ENCODE results near the gene ADD1. TPM values are rescaled to one million over a fixed set of nuclear protein-coding genes. Genes with fewer than 3 reads are reported as not detected.

Gene ADD1
- total RNA-seq, 2 experiments from 2014 or later: 153 TPM

DNA sequence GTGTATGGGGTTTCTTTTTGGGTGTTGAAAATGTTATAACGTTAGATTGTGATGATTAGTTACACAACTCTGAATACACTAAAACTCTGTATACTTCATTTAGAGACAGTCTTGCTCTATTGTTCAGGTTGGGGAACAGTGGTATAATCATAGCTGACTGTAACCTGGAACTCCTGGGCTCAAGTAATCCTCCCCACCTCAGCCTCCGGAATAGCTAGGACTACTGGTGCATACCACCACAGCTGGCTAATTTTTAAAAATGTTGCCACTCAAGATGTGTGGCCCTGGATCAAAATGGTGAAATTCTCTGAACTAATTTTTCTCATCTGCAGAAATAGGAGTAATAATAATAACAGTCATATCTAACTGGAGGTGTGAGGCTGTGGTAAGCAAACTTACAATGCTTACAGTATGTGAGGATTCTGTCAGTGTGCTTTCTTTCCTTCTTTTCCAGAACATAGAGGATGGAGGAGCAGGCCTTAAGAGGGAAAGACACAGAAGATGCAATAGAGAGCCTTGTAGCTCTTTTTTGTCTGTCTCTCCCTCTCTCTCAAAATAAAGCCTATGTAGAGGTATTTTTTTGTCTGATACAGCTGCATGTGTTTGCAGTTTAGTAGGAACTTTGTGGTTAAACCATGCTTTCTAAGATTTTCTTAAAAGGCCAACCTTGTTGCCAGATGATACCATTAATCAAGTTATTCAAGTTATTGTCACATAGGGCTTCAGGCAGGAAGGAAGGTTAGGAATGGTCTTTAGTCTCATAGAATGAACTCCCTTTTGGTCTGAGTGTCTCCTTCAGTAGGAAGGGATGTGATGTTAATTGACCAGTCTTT, 7.5 kb downstream of the ADD1 start:
- Mint-ChIP-seq H3K27ac (peak overlapping the region; percentile 82), H3K27me3 (no peaks in the 10 kb centered on the region), H3K36me3 (ENCODE audit: low read depth) (peaks cover 20% of the 10 kb centered on the region), H3K9me3 (no peaks in the 10 kb centered on the region), H3K4me3 (peak overlapping the region; percentile 69), H3K4me1 (ENCODE audit: low read depth) (peaks cover 78% of the 10 kb centered on the region)
- ATAC-seq (ENCODE audit: poor library complexity): peak; percentile 37
- no peaks in the 10 kb centered on the region for H3K9me3 ChIP-seq (ENCODE audit: control insufficient read depth in 1 of 2, insufficient read depth in 1 of 2, low read length in 2 of 2)
- no peaks in the 10 kb centered on the region for H3K27me3 ChIP-seq (ENCODE audit: control insufficient read depth in 1 of 2, insufficient read depth in 2 of 2, low read length in 2 of 2)
- no peak for DNase-seq
- intact Hi-C loops (cut with DNase I, micrococcal nuclease): loop anchor here (5.0 kb wide), 2 partner anchors 39 to 56 kb away; no protein-coding TSS in a partner anchor
- ChIA-PET CTCF (no interaction called here), POLR2A (interaction anchor here (1.0 to 1.5 kb wide), 2 partner anchors 10 to 13 kb away, joined by 3 to 5 read pairs; no protein-coding TSS in a partner anchor)
- TF ChIP-seq CTCF (IDR thresholded peaks at IDR 0.05): no peak
- H3K4me3 ChIP-seq (ENCODE audit: low read length): no peak overlapping the region
- H3K4me1 ChIP-seq (ENCODE audit: insufficient read depth, low read length): peaks cover 61% of the 10 kb centered on the region
- peak overlapping the region; percentile 1 to 38 for H3K27ac ChIP-seq (ENCODE audit: low read depth in 1 of 2, low read length in 2 of 2)
- peaks cover 19% of the 10 kb centered on the region for H3K36me3 ChIP-seq (ENCODE audit: insufficient read depth, low read length)

GRCh38 chr4:2852481-2852921, 8.9 kb downstream of the ADD1 start:
- H3K4me3 Mint-ChIP-seq: peak overlapping the region; percentile 26
- Histone ChIP-seq H3K9me3 (ENCODE audit: control insufficient read depth in 1 of 2, insufficient read depth in 1 of 2, low read length in 2 of 2) (no peaks in the 10 kb centered on the region), H3K27me3 (ENCODE audit: control insufficient read depth in 1 of 2, insufficient read depth in 2 of 2, low read length in 2 of 2) (no peaks in the 10 kb centered on the region), H3K27ac (ENCODE audit: low read depth in 1 of 2, low read length in 2 of 2) (peak overlapping the region; percentile 9 to 58), H3K36me3 (ENCODE audit: insufficient read depth, low read length) (peaks cover 19% of the 10 kb centered on the region), H3K4me1 (ENCODE audit: insufficient read depth, low read length) (peaks cover 53% of the 10 kb centered on the region), H3K4me3 (ENCODE audit: low read length) (no peak overlapping the region)
- H3K4me1 Mint-ChIP-seq (ENCODE audit: low read depth): peaks cover 79% of the 10 kb centered on the region
- ChIA-PET CTCF (interaction anchor here (0.7 to 1.3 kb wide), 4 partner anchors 15 to 617 kb away, joined by 3 read pairs; no protein-coding TSS in a partner anchor), POLR2A (interaction anchor here (0.7 to 1.2 kb wide), 5 partner anchors 9 to 224 kb away, joined by 3 to 8 read pairs (median 3); partner anchors contain the start of gene ADD1)
- ATAC-seq (ENCODE audit: poor library complexity): peak; percentile 67
- no peaks in the 10 kb centered on the region for H3K27me3 Mint-ChIP-seq
- intact Hi-C loops (cut with DNase I, micrococcal nuclease): loop anchor here (5.0 kb wide), 2 partner anchors 40 to 55 kb away; no protein-coding TSS in a partner anchor
- no peaks in the 10 kb centered on the region for H3K9me3 Mint-ChIP-seq
- H3K36me3 Mint-ChIP-seq (ENCODE audit: low read depth): peaks cover 25% of the 10 kb centered on the region
- TF ChIP-seq CTCF (IDR thresholded peaks at IDR 0.05): no peak
- peak in 3 of 14 experiments; percentile 34 to 46 (median 40) for DNase-seq
- H3K27ac Mint-ChIP-seq: peak overlapping the region; percentile 82

DNA sequence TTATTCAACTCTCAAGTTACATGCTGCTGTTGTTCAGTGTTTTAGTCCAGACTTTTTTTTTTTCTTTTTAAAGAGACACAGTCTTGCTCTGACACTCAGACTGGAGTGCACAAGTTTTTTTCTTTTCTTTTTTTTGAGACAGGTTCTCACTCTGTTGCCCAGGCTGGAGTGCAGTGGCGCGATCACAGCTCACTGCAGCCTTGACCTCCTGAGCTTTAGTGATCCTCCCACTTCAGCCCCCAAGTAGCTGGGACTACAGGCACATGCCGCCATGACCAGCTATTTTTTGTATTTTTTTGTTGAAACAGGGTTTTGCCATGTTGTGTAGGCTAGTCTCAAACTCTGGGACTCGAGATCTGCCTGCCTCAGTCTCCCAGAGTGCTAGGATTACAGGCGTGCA, 11.9 kb downstream of the ADD1 start:
- peaks cover 21% of the 10 kb centered on the region for H3K36me3 ChIP-seq (ENCODE audit: insufficient read depth, low read length)
- no peaks in the 10 kb centered on the region for H3K9me3 Mint-ChIP-seq
- no peak overlapping the region for H3K4me3 Mint-ChIP-seq
- intact Hi-C loops (cut with DNase I, micrococcal nuclease): no loop called here
- TF ChIP-seq CTCF (IDR thresholded peaks at IDR 0.05): no peak
- H3K27me3 ChIP-seq (ENCODE audit: control insufficient read depth in 1 of 2, insufficient read depth in 2 of 2, low read length in 2 of 2): no peaks in the 10 kb centered on the region
- H3K27ac Mint-ChIP-seq: peak overlapping the region; percentile 62
- H3K36me3 Mint-ChIP-seq (ENCODE audit: low read depth): peaks cover 33% of the 10 kb centered on the region
- CTCF ChIA-PET: interaction anchor here (1.5 kb wide), 1 partner anchor 9 kb away, joined by 3 read pairs; no protein-coding TSS in a partner anchor
- H3K27me3 Mint-ChIP-seq: no peaks in the 10 kb centered on the region
- ATAC-seq (ENCODE audit: poor library complexity) (no peak), DNase-seq (no peak)
- no peak overlapping the region for H3K4me3 ChIP-seq (ENCODE audit: low read length)
- no peak overlapping the region for H3K27ac ChIP-seq (ENCODE audit: low read depth in 1 of 2, low read length in 2 of 2)
- peaks cover 82% of the 10 kb centered on the region for H3K4me1 Mint-ChIP-seq (ENCODE audit: low read depth)
- H3K9me3 ChIP-seq (ENCODE audit: control insufficient read depth in 1 of 2, insufficient read depth in 1 of 2, low read length in 2 of 2): no peaks in the 10 kb centered on the region
- POLR2A ChIA-PET: interaction anchor here (1.1 to 1.2 kb wide), 2 partner anchors 10 to 13 kb away, joined by 3 read pairs; no protein-coding TSS in a partner anchor
- H3K4me1 ChIP-seq (ENCODE audit: insufficient read depth, low read length): peaks cover 48% of the 10 kb centered on the region

Data from CD4-positive, alpha-beta T cell (primary cell).